ENCODE results near the gene DET1. TPM values are rescaled to one million over a fixed set of nuclear protein-coding genes. Genes with fewer than 3 reads are reported as not detected.

Gene DET1
- total RNA-seq, 1 experiment from 2014 or later = 6.1 TPM

DNA sequence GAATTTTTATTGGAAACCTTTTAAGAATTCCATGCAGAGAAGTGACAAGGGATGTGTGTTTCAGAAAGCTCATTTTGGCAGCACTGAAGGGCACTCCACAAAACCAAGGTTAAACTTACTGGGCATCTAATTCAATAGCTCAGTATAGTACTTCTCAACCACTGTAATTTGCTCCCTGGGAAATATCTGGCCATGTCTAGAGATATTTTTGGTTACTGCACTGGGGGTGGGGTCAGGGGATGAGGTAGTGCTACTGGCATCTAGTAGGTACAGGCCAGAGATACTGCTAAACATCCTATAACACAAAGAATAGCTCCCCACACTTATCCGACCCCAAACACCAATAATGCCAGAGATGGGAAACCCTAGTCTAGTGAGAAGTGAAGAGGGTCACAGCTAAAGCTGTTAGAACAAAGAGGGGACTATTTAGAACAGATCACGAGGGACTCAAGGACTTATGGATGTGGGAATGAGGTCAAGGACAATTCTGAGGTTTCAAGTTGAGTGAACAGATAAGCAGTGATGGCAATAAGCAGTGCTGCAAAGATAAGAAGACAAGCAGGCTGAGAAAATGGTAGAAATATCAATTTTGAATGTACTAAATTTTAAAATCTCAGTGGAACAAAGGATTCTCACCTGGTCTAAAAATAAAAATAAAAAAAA is 82.5 kb downstream of the DET1 start (continued):
- TF ChIP-seq, protein P1, sequence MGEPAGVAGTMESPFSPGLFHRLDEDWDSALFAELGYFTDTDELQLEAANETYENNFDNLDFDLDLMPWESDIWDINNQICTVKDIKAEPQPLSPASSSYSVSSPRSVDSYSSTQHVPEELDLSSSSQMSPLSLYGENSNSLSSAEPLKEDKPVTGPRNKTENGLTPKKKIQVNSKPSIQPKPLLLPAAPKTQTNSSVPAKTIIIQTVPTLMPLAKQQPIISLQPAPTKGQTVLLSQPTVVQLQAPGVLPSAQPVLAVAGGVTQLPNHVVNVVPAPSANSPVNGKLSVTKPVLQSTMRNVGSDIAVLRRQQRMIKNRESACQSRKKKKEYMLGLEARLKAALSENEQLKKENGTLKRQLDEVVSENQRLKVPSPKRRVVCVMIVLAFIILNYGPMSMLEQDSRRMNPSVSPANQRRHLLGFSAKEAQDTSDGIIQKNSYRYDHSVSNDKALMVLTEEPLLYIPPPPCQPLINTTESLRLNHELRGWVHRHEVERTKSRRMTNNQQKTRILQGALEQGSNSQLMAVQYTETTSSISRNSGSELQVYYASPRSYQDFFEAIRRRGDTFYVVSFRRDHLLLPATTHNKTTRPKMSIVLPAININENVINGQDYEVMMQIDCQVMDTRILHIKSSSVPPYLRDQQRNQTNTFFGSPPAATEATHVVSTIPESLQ (CRISPR knock-in tag; IDR thresholded peaks at IDR 0.05) = no peak
- TF ChIP-seq JUN (CRISPR knock-in tag; IDR thresholded peaks at IDR 0.05) (no peak), CREM (CRISPR knock-in tag; IDR thresholded peaks at IDR 0.05) (no peak), ZNF423 (CRISPR knock-in tag; IDR thresholded peaks at IDR 0.05) (no peak), FOXP1 (CRISPR knock-in tag; IDR thresholded peaks at IDR 0.05; ENCODE audit: borderline replicate concordance) (no peak), ZNF512 (CRISPR knock-in tag; IDR thresholded peaks at IDR 0.05; ENCODE audit: borderline replicate concordance) (no peak), IRF2 (CRISPR knock-in tag; IDR thresholded peaks at IDR 0.05; ENCODE audit: borderline replicate concordance, low read depth) (no peak), GRHL2 (CRISPR knock-in tag; IDR thresholded peaks at IDR 0.05; ENCODE audit: insufficient replicate concordance, severe bottlenecking) (no peak), PREB (CRISPR knock-in tag; IDR thresholded peaks at IDR 0.05; ENCODE audit: borderline replicate concordance) (no peak), ZSCAN18 (CRISPR knock-in tag; IDR thresholded peaks at IDR 0.05) (no peak), RELA (CRISPR knock-in tag; IDR thresholded peaks at IDR 0.05; ENCODE audit: borderline replicate concordance) (no peak), NFYB (CRISPR knock-in tag; conservative IDR thresholded peaks at IDR 0.05; ENCODE audit: low read depth) (no peak)
- TF ChIP-seq, protein P2, sequence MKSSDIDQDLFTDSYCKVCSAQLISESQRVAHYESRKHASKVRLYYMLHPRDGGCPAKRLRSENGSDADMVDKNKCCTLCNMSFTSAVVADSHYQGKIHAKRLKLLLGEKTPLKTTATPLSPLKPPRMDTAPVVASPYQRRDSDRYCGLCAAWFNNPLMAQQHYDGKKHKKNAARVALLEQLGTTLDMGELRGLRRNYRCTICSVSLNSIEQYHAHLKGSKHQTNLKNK (CRISPR knock-in tag; IDR thresholded peaks at IDR 0.05) = no peak

Other genes with a start within 250 kb of the DET1 start
- 23.2 to 26.8 TPM (median 24.3 TPM) in 3 replicates for gene MRPL46, start 79.3 kb downstream of the DET1 start, total RNA-seq (2021)
- 43.5 to 49.1 TPM (median 45.9 TPM) in 3 replicates for gene MRPS11, start 79.0 kb downstream of the DET1 start, total RNA-seq (2021)
- 118 to 183 TPM (median 125 TPM) in 3 replicates for gene AEN, start 74.7 kb upstream of the DET1 start, total RNA-seq (2021)
- 3.8 to 5.6 TPM (median 4.5 TPM) in 3 replicates for gene ISG20, start 92.3 kb upstream of the DET1 start, total RNA-seq (2021)